Smooth muscle cell (in vitro differentiated cells): ENCODE results near the gene VCL. TPM values are rescaled to one million over a fixed set of nuclear protein-coding genes. Genes with fewer than 3 reads are reported as not detected.

Experiments
- DNase-seq: peaks from one replicate; lab custom pipeline; 2025; ENCODE audit not compliant: unreplicated experiment; lab: John Stamatoyannopoulos, UW
- H2AFZ ChIP-seq: fragments of 200-600 bp; sonication (generic); 2 replicates; pipeline ENCODE4 v1.6.0; 2016; ENCODE audit warnings: antibody characterized with exemption, low read depth, mild to moderate bottlenecking
- H3F3A ChIP-seq: fragments of 200-600 bp; sonication (generic); 2 replicates; pipeline ENCODE4 v1.6.0; 2017; ENCODE audit warnings: antibody characterized with exemption, low read depth
- H3K27ac ChIP-seq: fragments of 200-600 bp; sonication (generic); 2 replicates; pipeline ENCODE4 v1.5.1; 2016; ENCODE audit warnings: low read depth, mild to moderate bottlenecking
- H3K27me3 ChIP-seq: fragments of 200-600 bp; sonication (generic); 2 replicates; pipeline ENCODE4 v1.6.1; 2016; ENCODE audit warnings: low read depth, mild to moderate bottlenecking
- H3K36me3 ChIP-seq: fragments of 200-600 bp; sonication (generic); 2 replicates; pipeline ENCODE4 v1.5.1; 2016; ENCODE audit warnings: low read depth
- H3K4me1 ChIP-seq: fragments of 200-600 bp; sonication (generic); 2 replicates; pipeline ENCODE4 v1.5.1; 2016; ENCODE audit warnings: low read depth
- H3K4me2 ChIP-seq: fragments of 200-600 bp; sonication (generic); 2 replicates; pipeline ENCODE4 v1.6.0; 2016; ENCODE audit warnings: mild to moderate bottlenecking
- H3K4me3 ChIP-seq: fragments of 200-600 bp; sonication (generic); 2 replicates; pipeline ENCODE4 v1.5.1; 2016; ENCODE audit warnings: mild to moderate bottlenecking
- H3K79me2 ChIP-seq: fragments of 200-600 bp; sonication (generic); 2 replicates; pipeline ENCODE4 v1.6.0; 2016; ENCODE audit warnings: low read depth, mild to moderate bottlenecking
- H3K9ac ChIP-seq: fragments of 200-600 bp; sonication (generic); 2 replicates; pipeline ENCODE4 v1.6.0; 2016; ENCODE audit warnings: low read depth
- H3K9me3 ChIP-seq: fragments of 200-600 bp; sonication (generic); replicated peaks from 2 replicates; pipeline ENCODE4 v1.5.1; 2016; ENCODE audit warnings: low read depth
- H4K20me1 ChIP-seq: fragments of 200-600 bp; sonication (generic); 2 replicates; pipeline ENCODE4 v1.6.0; 2016; ENCODE audit warnings: low read depth
- CTCF ChIP-seq: fragments of 200-600 bp; sonication (generic); IDR thresholded peaks from 2 replicates; pipeline ENCODE4 v1.5.1; 2017; ENCODE audit warnings: borderline replicate concordance, mild to moderate bottlenecking, antibody characterized with exemption; ENCODE audit not compliant: insufficient read depth, poor library complexity, severe bottlenecking
- WGBS: methylation state at CpG from one replicate; pipeline ENCODE4 v1.1.7; 2016; ENCODE audit warnings: low lambda C conversion rate; 5-methylcytosine and 5-hydroxymethylcytosine counted together
- polyA plus RNA-seq: library from polyadenylated mRNA; unstranded; fragments of >200 nt; fragmentation: Nextera tagmentation; extraction: Ambion mirVana; gene quantifications from 2 replicates; pipeline ENCODE4 v1.2.1, GENCODE V29; 2016
- total RNA-seq: library from RNA; depleted of rRNA; stranded (reverse); fragments of >200 nt; gene quantifications from 2 replicates; pipeline ENCODE4 v1.2.3, GENCODE V29; 2014

The VCL gene
- total and polyA plus RNA-seq, 2 experiments from 2014 or later, result 128 to 187 TPM

- Histone ChIP-seq H3K4me3 (no peak overlapping the region), H3K9ac (peak overlapping the region; percentile 27), H2AFZ (no peak overlapping the region), H3K27ac (peak overlapping the region; percentile 79), H3K4me2 (peak overlapping the region; percentile 53), H3F3A (peaks cover 47% of the 10 kb centered on the region), H4K20me1 (peaks cover 99% of the 10 kb centered on the region), H3K79me2 (peaks cover 54% of the 10 kb centered on the region), H3K4me1 (peaks cover 38% of the 10 kb centered on the region), H3K9me3 (no peaks in the 10 kb centered on the region), H3K27me3 (no peaks in the 10 kb centered on the region), H3K36me3 (peaks cover 13% of the 10 kb centered on the region)
- no peak for TF ChIP-seq CTCF
- DNase-seq, result no peak
- WGBS, result 68% methylated on average over 4 of the region's 4 CpGs
Measured at GRCh38 chr10:74079028-74079935, 81.4 kb downstream of the VCL start.

GRCh38 chr10:74079936-74080590 is 82.1 kb downstream of the VCL start:
- Histone ChIP-seq H4K20me1 (peaks cover 100% of the 10 kb centered on the region), H3K36me3 (peaks cover 9% of the 10 kb centered on the region), H2AFZ (no peak overlapping the region), H3K9ac (peak overlapping the region; percentile 16), H3K79me2 (peaks cover 48% of the 10 kb centered on the region), H3F3A (peaks cover 47% of the 10 kb centered on the region), H3K4me2 (peak overlapping the region; percentile 53), H3K27ac (peak overlapping the region; percentile 79), H3K4me1 (peaks cover 38% of the 10 kb centered on the region), H3K4me3 (no peak overlapping the region), H3K9me3 (no peaks in the 10 kb centered on the region), H3K27me3 (no peaks in the 10 kb centered on the region)
- 48% methylated on average over 2 of the region's 2 CpGs for WGBS
- DNase-seq, result no peak
- TF ChIP-seq CTCF, result no peak

GRCh38 chr10:74081192-74081803 is 83.4 kb downstream of the VCL start:
- no peak for DNase-seq
- Histone ChIP-seq H3K4me2 (no peak overlapping the region), H3K9ac (no peak overlapping the region), H3F3A (peaks cover 39% of the 10 kb centered on the region), H4K20me1 (peaks cover 100% of the 10 kb centered on the region), H3K4me1 (peaks cover 38% of the 10 kb centered on the region), H3K9me3 (no peaks in the 10 kb centered on the region), H2AFZ (no peak overlapping the region), H3K79me2 (peaks cover 43% of the 10 kb centered on the region), H3K36me3 (peaks cover 5% of the 10 kb centered on the region), H3K27ac (peak overlapping the region; percentile 79), H3K4me3 (no peak overlapping the region), H3K27me3 (no peaks in the 10 kb centered on the region)
- peak; percentile 54 for TF ChIP-seq CTCF
- WGBS, result 57% methylated on average over 4 of the region's 4 CpGs
